ENCODE measurements around the gene PSAT1.

The PSAT1 gene

GRCh38 chr9:78286946-78287388, 10.0 kb upstream of the PSAT1 start:
- Histone ChIP-seq H3K9ac (ENCODE audit: low read length) (no peak overlapping the region), H3K14ac (ENCODE audit: low read length) (no peak overlapping the region), H3K4me2 (ENCODE audit: low read length) (no peak overlapping the region), H4K91ac (ENCODE audit: low read depth, low read length) (no peak overlapping the region), H3K36me3 (ENCODE audit: control insufficient read depth in 1 of 2, insufficient read depth in 2 of 2, low read length in 2 of 2) (no peaks in the 10 kb centered on the region), H2BK5ac (ENCODE audit: low read depth, low read length, poor library complexity) (no peak overlapping the region), H4K8ac (ENCODE audit: low read depth, low read length) (no peak overlapping the region), H3K4me1 (ENCODE audit: control insufficient read depth in 1 of 2, insufficient read depth in 2 of 2, low read length in 2 of 2) (no peaks in the 10 kb centered on the region), H3K18ac (ENCODE audit: low read length) (no peak overlapping the region), H3K27ac (ENCODE audit: low read depth, low read length) (no peak overlapping the region), H3K79me2 (ENCODE audit: control insufficient read depth, insufficient read depth, low read length, poor library complexity) (no peaks in the 10 kb centered on the region), H2BK12ac (ENCODE audit: low read length) (no peak overlapping the region), H3K23ac (ENCODE audit: low read length) (no peak overlapping the region), H3K79me1 (ENCODE audit: low read length) (no peaks in the 10 kb centered on the region), H3K4ac (ENCODE audit: low read depth, low read length) (no peak overlapping the region), H3K4me3 (ENCODE audit: low read depth, low read length) (no peak overlapping the region), H3K9me3 (ENCODE audit: insufficient read depth, low read depth, low read length) (no peaks in the 10 kb centered on the region), H2AK5ac (ENCODE audit: low read length) (no peak overlapping the region), H4K12ac (ENCODE audit: low read depth, low read length) (no peak overlapping the region), H3K27me3 (ENCODE audit: insufficient read depth, low read length) (no peaks in the 10 kb centered on the region), H2AFZ (ENCODE audit: insufficient read depth, low read length, poor library complexity) (no peak overlapping the region), H2BK120ac (ENCODE audit: insufficient read depth, low read length, poor library complexity) (no peak overlapping the region)
- DNase-seq, result no peak
- WGBS (ENCODE audit: extremely low coverage, insufficient coverage, insufficient read length), result no CpG with 5 or more reads among the region's 6 CpGs

GRCh38 chr9:78288214-78288892, 8.6 kb upstream of the PSAT1 start:
- Histone ChIP-seq H3K79me2 (ENCODE audit: control insufficient read depth, insufficient read depth, low read length, poor library complexity) (no peaks in the 10 kb centered on the region), H3K4me3 (ENCODE audit: low read depth, low read length) (no peak overlapping the region), H2BK12ac (ENCODE audit: low read length) (no peak overlapping the region), H3K9me3 (ENCODE audit: insufficient read depth, low read depth, low read length) (no peaks in the 10 kb centered on the region), H3K27ac (ENCODE audit: low read depth, low read length) (no peak overlapping the region), H3K4me2 (ENCODE audit: low read length) (no peak overlapping the region), H4K8ac (ENCODE audit: low read depth, low read length) (no peak overlapping the region), H3K27me3 (ENCODE audit: insufficient read depth, low read length) (no peaks in the 10 kb centered on the region), H4K12ac (ENCODE audit: low read depth, low read length) (no peak overlapping the region), H3K4ac (ENCODE audit: low read depth, low read length) (no peak overlapping the region), H3K14ac (ENCODE audit: low read length) (no peak overlapping the region), H3K4me1 (ENCODE audit: control insufficient read depth in 1 of 2, insufficient read depth in 2 of 2, low read length in 2 of 2) (no peaks in the 10 kb centered on the region), H4K91ac (ENCODE audit: low read depth, low read length) (no peak overlapping the region), H3K18ac (ENCODE audit: low read length) (no peak overlapping the region), H2BK120ac (ENCODE audit: insufficient read depth, low read length, poor library complexity) (peak overlapping the region; percentile 33), H2BK5ac (ENCODE audit: low read depth, low read length, poor library complexity) (no peak overlapping the region), H2AFZ (ENCODE audit: insufficient read depth, low read length, poor library complexity) (no peak overlapping the region), H3K36me3 (ENCODE audit: control insufficient read depth in 1 of 2, insufficient read depth in 2 of 2, low read length in 2 of 2) (no peaks in the 10 kb centered on the region), H2AK5ac (ENCODE audit: low read length) (no peak overlapping the region), H3K23ac (ENCODE audit: low read length) (no peak overlapping the region), H3K9ac (ENCODE audit: low read length) (no peak overlapping the region), H3K79me1 (ENCODE audit: low read length) (no peaks in the 10 kb centered on the region)
- no CpG with 5 or more reads among the region's 8 CpGs for WGBS (ENCODE audit: extremely low coverage, insufficient coverage, insufficient read length)
- peak; percentile 11 to 18 for DNase-seq

- Histone ChIP-seq H3K9me3 (ENCODE audit: insufficient read depth, low read depth, low read length) (no peaks in the 10 kb centered on the region), H2AK5ac (ENCODE audit: low read length) (no peak overlapping the region), H3K4ac (ENCODE audit: low read depth, low read length) (no peak overlapping the region), H3K79me2 (ENCODE audit: control insufficient read depth, insufficient read depth, low read length, poor library complexity) (no peaks in the 10 kb centered on the region), H3K14ac (ENCODE audit: low read length) (no peak overlapping the region), H3K4me3 (ENCODE audit: low read depth, low read length) (no peak overlapping the region), H4K12ac (ENCODE audit: low read depth, low read length) (no peak overlapping the region), H3K27me3 (ENCODE audit: insufficient read depth, low read length) (no peaks in the 10 kb centered on the region), H2AFZ (ENCODE audit: insufficient read depth, low read length, poor library complexity) (no peak overlapping the region), H3K4me1 (ENCODE audit: control insufficient read depth in 1 of 2, insufficient read depth in 2 of 2, low read length in 2 of 2) (no peaks in the 10 kb centered on the region), H3K79me1 (ENCODE audit: low read length) (no peaks in the 10 kb centered on the region), H3K4me2 (ENCODE audit: low read length) (no peak overlapping the region), H2BK5ac (ENCODE audit: low read depth, low read length, poor library complexity) (no peak overlapping the region), H2BK120ac (ENCODE audit: insufficient read depth, low read length, poor library complexity) (no peak overlapping the region), H3K23ac (ENCODE audit: low read length) (no peak overlapping the region), H3K9ac (ENCODE audit: low read length) (no peak overlapping the region), H2BK12ac (ENCODE audit: low read length) (no peak overlapping the region), H4K91ac (ENCODE audit: low read depth, low read length) (no peak overlapping the region), H3K18ac (ENCODE audit: low read length) (no peak overlapping the region), H4K8ac (ENCODE audit: low read depth, low read length) (no peak overlapping the region), H3K36me3 (ENCODE audit: control insufficient read depth in 1 of 2, insufficient read depth in 2 of 2, low read length in 2 of 2) (no peaks in the 10 kb centered on the region), H3K27ac (ENCODE audit: low read depth, low read length) (no peak overlapping the region)
- no peak for DNase-seq
- WGBS (ENCODE audit: extremely low coverage, insufficient coverage, insufficient read length), result no CpG with 5 or more reads among the region's 1 CpG
Observed at GRCh38 chr9:78289474-78289873, 7.5 kb upstream of the PSAT1 start.

GRCh38 chr9:78291240-78291925, 5.5 kb upstream of the PSAT1 start:
- no peak overlapping the region for H3K4me3 ChIP-seq (ENCODE audit: low read depth, low read length)
- no peak overlapping the region for H3K27ac ChIP-seq (ENCODE audit: low read depth, low read length)
- H2BK12ac ChIP-seq (ENCODE audit: low read length), result no peak overlapping the region
- no peak overlapping the region for H4K8ac ChIP-seq (ENCODE audit: low read depth, low read length)
- no peaks in the 10 kb centered on the region for H3K27me3 ChIP-seq (ENCODE audit: insufficient read depth, low read length)
- no peak overlapping the region for H3K14ac ChIP-seq (ENCODE audit: low read length)
- no peak overlapping the region for H3K23ac ChIP-seq (ENCODE audit: low read length)
- H3K9me3 ChIP-seq (ENCODE audit: insufficient read depth, low read depth, low read length), result no peaks in the 10 kb centered on the region
- H3K79me2 ChIP-seq (ENCODE audit: control insufficient read depth, insufficient read depth, low read length, poor library complexity), result no peaks in the 10 kb centered on the region
- no CpG with 5 or more reads among the region's 8 CpGs for WGBS (ENCODE audit: extremely low coverage, insufficient coverage, insufficient read length)
- no peak overlapping the region for H3K9ac ChIP-seq (ENCODE audit: low read length)
- no peak overlapping the region for H2AK5ac ChIP-seq (ENCODE audit: low read length)
- H2AFZ ChIP-seq (ENCODE audit: insufficient read depth, low read length, poor library complexity), result no peak overlapping the region
- no peak overlapping the region for H3K4me2 ChIP-seq (ENCODE audit: low read length)
- no peak overlapping the region for H2BK5ac ChIP-seq (ENCODE audit: low read depth, low read length, poor library complexity)
- H3K4ac ChIP-seq (ENCODE audit: low read depth, low read length), result no peak overlapping the region
- no peak overlapping the region for H3K18ac ChIP-seq (ENCODE audit: low read length)
- H4K12ac ChIP-seq (ENCODE audit: low read depth, low read length), result no peak overlapping the region
- H2BK120ac ChIP-seq (ENCODE audit: insufficient read depth, low read length, poor library complexity), result no peak overlapping the region
- no peaks in the 10 kb centered on the region for H3K36me3 ChIP-seq (ENCODE audit: control insufficient read depth in 1 of 2, insufficient read depth in 2 of 2, low read length in 2 of 2)
- H3K4me1 ChIP-seq (ENCODE audit: control insufficient read depth in 1 of 2, insufficient read depth in 2 of 2, low read length in 2 of 2), result peaks cover 0 to 4% of the 10 kb centered on the region in 2 experiments
- DNase-seq, result no peak
- H4K91ac ChIP-seq (ENCODE audit: low read depth, low read length), result no peak overlapping the region
- peaks cover 4% of the 10 kb centered on the region for H3K79me1 ChIP-seq (ENCODE audit: low read length)
